ENCODE measurements around the gene GRHL3.

Gene GRHL3

DNA sequence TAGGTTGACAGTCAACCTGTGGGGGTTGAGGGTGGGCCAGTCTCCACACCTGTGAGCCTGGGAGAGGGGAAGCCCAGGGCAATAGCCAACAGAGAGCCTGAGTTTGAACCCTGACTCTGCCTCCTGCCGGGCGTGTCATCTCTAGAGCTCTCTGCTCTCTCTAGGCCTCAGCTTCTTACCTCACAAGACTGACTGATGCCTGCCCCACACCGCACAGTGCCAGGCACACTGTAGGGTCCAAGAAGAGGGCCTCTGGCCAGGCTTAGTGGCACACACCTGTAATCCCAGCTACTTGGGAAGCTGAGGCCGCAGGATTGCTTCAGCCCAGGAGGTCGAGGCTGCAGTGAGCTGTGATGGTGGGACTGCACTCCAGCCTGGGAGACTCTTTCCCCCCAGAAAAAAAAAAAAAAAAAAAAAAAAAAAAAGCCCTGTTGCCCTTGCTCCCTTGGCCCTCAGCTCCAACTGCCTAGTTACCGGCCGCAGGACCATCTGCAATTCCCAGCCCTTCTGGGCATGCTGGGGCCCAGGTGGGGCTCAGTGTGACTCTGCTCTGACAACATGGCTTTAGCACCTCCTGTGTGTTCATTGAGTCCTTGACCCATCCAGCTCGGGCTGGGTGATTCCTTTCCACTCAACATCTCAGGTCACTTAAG is 25.1 kb downstream of the GRHL3 start:
- DNase-seq: no peak

- DNase-seq: no peak
Measured at GRCh38 chr1:24345334-24345733, 26.2 kb downstream of the GRHL3 start.

DNA sequence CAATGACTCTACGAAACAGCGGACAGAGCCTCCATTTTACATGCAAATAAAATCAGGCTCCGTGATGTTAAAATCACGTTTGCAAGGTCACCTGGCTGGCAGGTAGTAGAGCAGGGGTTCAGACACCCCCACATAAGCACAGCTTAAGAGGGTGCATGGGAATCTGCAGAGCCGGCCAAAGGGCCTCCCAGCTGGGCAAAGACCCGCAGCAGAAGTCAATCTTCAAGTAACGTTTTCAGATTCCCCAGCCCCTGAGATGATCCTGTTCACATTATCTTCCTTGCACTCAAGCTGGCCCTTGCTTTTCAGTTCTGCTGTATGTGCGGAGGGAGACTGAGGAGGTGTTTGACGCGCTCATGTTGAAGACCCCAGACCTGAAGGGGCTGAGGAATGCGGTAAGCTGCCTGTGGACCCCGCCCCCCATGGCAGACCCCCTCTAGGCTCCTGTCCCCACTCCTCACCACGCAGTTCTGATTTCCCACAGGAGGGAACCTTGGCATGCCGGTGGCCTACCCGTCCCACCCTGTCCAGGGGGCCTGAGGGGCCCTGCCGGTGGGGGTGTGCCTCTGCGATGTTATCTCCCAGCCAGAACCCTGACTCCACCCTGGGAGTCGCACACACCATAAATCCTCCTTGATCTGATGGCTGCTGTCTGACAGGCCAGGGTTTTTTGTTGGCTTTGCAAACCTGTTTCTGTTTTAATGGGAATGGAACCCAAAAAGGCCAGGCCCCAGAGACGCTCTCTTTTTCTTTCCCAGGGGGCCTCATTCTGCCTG is 28.2 kb downstream of the GRHL3 start:
- DNase-seq: no peak

DNA sequence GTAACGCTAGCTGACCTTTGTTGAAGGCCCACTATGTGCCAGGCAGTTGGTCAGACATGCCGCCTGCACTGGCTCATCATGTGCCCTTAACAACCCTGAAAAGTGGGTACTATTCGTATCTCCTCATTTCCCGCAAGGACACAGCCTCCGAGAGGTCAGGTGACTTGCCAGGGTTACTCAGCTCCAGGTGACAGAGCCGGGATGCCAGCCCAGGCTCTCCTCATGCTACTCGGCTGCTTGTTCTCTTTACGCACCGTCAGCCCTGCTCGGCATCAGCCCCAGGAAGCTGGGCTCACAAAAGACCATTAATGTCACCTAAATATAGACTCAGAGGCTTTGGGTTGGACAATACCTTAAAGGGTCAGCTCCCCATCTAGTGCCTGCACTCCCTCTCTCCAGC is 29.0 kb downstream of the GRHL3 start:
- no peak for DNase-seq

DNA sequence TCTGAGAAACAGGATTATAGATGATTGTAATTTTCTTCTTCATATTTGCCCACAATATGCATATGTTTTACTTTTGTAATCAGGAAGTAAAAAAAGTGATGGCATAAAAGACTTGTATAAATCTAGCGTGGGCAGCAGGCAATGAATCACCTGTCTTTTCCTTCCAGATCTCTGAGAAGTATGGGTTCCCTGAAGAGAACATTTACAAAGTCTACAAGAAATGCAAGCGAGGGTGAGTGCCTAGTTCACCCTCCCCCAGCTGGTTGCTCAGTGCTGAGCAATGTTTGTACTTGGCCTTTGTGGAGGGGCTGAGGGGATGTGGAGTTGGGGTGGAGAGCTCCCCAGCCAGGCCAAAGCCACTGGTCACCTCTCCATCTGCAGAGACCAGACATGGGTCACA is 30.7 kb downstream of the GRHL3 start:
- DNase-seq: no peak

DNA sequence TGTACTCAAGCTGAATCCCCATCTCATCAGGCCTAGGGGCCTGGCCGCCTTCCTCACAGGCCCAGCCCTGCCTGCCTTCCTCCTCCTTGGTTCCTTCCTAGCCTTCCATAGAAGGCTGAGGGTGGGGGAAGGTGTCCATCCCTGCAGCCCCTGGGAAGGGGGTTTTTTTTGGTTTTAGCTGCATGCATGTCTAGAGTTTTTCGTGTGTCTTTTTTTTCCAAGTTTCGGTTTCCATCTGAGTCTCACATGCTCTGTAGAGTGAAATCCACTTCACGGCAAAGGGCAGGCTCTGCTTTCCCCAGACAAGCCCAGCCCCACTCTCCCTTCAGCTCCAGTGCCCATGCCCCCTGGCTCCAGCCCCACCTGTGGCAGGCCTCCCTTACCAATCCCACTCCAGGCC is 32.1 kb downstream of the GRHL3 start:
- no peak for DNase-seq

DNA sequence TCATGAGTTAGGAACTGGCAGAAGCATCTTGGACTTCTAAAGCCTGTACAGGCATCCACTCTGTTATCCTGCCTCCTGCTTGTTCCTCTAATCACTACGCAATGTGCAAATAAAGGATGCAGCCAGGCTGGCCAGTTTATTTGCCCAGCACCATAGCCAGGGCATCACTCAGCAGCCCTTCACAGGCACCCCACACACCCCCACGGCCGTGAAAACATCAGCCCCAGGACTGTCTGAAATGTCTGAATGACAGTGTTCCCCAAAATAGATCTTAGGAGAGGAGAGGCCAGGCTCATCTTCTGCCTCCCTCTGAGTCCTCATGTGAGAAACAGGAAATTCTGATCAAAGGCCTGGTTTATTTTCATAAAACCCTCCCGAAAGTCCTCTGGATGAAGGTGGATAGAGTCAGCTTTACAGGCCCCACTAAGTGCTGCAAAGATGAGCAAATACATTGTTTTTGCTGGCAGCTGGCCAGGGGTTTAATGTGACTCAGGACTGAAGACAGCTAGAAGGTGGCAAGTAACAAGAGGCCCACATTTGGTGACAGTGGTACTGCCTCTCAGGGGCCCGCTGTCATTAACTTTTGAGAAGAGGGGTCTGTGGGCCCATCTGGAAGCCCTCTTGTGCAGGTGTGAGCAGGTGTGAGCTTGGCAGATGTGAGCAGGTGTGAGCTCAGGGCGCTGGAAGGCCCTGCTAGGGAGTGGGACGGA is 32.9 kb downstream of the GRHL3 start:
- DNase-seq: no peak

DNA sequence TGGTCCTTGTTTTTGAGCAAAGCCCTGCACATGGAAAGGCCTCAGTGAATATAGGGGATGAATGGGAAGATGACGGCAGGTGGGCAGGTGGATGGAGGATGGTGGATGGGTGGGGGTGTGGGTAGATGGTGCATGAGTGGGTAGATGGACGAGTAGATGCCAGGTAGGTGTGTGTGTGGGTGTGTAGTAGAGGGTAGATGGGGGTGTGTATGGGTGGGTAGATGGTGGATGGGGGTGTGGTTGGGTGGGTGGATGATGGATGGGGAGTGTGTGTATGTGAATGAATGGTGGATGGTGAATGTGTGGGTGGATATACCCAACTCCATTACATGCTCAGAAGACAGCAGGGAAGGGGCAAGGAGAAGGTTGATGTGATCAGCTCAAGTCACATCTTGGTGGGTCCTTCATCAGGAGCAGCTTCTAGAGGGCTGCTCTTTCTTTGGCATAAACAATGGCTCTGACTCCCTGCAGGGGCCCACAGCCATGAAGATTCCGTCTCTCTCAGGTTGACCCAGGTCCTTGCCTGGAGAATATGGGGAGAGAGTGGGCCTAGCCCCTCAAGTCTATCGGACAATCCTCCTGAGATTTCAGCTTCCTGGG is 34.2 kb downstream of the GRHL3 start:
- DNase-seq: no peak

DNA sequence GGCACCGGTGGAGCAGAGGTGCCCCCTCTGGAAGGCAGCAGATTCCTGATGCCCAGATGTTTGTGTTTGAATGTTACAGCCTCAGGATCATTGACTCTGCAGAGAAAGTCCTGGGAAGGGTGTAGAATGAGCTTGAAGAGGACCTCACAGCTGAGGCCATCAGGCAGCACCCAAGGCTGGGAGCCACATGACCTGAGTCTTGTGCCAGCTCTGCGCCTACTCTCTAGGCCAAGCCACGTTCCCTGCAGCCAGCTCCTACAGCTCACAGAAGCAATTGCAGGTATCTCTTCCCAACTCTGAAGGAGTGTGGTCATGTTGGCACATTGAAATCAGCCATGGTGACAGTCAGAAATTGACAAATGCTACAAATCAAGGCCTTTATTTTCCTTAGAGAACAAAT is 36.3 kb downstream of the GRHL3 start:
- DNase-seq: no peak

- DNase-seq: no peak
Measured at GRCh38 chr1:24357038-24357437, 37.9 kb downstream of the GRHL3 start.

GRCh38 chr1:24360681-24361080 is 41.5 kb downstream of the GRHL3 start:
- DNase-seq: no peak

GRCh38 chr1:24361811-24362210 is 42.7 kb downstream of the GRHL3 start:
- DNase-seq: no peak

- no peak for DNase-seq
Measured at GRCh38 chr1:24362396-24362795, 43.2 kb downstream of the GRHL3 start.

GRCh38 chr1:24362982-24363614 is 43.9 kb downstream of the GRHL3 start:
- no peak for DNase-seq

DNA sequence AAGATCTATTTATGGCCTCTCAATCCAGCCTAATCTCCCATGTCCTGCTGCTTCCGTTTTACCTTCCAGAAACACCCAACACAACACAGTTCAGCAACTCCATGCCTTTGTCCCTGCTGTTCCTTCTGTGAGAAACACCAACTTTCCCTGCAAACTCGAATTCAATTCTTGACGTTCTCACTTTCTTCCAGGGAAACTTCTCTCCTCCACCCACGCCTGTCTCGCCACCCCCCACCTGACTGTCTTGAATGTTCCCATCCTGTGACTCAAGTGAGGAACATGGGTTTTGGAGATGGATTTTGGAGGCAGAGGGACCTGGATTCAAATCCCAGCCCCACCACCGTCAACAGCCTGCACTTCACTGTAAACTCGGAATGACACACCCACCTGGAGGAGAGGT is 44.8 kb downstream of the GRHL3 start:
- no peak for DNase-seq

DNA sequence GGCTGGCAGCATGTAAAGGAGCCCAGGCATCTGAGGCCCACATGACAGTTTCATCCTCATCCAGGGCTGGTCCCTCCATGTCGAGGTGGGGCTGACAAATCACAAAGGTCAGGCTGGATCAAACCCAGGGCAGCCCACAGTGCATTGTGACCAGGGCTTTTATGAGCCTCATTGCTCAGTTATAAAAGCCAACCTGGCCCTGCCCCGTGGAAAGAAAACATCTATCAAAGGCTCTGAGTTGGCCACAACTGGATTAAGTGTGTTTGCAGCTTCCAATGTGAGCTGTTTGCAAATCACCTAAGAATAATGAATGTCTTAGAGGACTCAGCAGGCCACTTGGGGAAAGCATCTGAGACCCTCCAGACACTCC is 45.4 kb downstream of the GRHL3 start:
- DNase-seq: no peak

DNA sequence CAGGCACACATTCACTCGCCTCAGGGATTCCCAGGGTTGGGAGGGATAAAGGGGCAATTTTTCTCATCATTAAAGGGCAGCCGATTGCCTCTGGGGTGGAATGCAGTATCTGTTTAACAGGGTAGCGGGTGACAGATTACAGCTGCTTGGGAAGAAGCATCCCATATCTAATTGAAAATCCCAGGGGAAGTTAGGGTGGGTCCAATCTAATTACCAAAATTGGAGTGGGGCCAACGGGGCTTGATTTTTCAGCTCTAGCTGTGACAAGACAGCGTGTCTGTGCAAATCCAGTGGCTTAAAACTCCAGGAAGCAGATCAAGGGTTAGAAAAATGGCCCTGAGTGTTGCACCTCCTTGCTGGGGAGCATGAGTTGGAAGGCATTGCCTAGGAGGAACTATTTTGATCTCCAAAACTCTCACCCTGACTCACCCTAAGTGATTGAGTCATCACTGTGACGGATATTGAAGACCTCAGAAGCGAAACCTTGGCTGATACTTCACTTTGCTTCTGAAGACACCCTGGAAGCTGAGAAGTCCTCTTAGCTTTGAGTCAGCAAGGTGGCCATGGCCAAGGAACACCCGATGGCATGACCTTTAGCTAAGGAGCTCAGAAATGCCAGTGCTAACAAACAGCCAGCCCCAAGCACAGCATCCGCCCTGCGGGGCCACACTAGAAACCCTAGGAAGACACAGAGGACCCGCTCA is 46.0 kb downstream of the GRHL3 start:
- no peak for DNase-seq

GRCh38 chr1:24366707-24367106 is 47.5 kb downstream of the GRHL3 start:
- DNase-seq: no peak

- no peak for DNase-seq
Measured at GRCh38 chr1:24369199-24369598, 50.0 kb downstream of the GRHL3 start.

DNA sequence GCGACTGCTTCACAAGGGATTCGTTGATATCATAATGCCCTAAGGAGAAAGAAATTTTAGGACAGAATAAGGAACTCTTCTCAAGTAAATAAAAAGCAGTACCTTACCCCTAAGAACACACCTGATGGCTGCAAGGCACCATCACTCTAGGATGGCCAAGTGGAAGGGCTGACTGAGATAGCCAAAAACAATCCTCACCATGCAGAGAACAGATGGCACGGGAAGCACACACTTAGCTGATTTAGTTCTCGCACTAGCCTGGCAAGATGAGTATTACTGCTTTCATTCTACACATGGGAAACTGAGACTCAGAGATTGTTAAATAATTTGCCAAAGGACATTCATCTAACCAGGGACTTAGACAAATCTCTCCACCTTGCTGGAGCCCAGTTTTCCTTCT is 50.6 kb downstream of the GRHL3 start:
- no peak for DNase-seq

- DNase-seq: no peak
Measured at GRCh38 chr1:24373044-24373443, 53.9 kb downstream of the GRHL3 start.

DNA sequence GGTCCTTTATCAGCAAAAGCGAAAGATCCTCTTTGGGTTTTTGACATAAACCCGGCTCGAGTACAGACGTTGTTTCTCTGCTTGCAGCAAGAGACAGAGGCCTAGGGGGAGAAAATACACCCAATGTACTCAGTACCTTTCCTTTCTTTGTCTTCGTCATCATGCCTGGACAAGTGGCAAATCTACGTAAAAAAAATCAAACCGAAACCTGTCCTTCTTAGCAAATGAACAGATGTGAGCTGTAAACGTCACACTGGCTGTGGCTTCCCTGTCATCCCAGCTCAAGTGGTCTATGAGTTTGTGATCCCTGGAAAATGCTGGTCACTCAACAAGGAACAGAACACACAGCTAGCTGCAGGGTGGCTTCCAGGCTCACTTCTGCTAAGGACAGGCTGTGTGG is 54.6 kb downstream of the GRHL3 start:
- no peak for DNase-seq

Measured in DMS 273 treated with DMSO at 0.1 percent for 48 hours (cell line).